Measurements from ENCODE around the gene ADD3. TPM values are rescaled to one million over a fixed set of nuclear protein-coding genes. Genes with fewer than 3 reads are reported as not detected.

Gene ADD3
- total RNA-seq, 2 donors from 2014 or later, result 158 to 377 TPM

GRCh38 chr10:109994711-109995577, 12.8 kb upstream of the ADD3 start:
- Histone ChIP-seq H3K27ac (no peak overlapping the region), H3K27me3 (no peaks in the 10 kb centered on the region), H3K4me3 (no peak overlapping the region), H3K36me3 (no peaks in the 10 kb centered on the region), H3K4me1 (peaks cover 0 to 16% of the 10 kb centered on the region in 2 donors), H3K9me3 (no peaks in the 10 kb centered on the region)
- TF ChIP-seq, protein P1, sequence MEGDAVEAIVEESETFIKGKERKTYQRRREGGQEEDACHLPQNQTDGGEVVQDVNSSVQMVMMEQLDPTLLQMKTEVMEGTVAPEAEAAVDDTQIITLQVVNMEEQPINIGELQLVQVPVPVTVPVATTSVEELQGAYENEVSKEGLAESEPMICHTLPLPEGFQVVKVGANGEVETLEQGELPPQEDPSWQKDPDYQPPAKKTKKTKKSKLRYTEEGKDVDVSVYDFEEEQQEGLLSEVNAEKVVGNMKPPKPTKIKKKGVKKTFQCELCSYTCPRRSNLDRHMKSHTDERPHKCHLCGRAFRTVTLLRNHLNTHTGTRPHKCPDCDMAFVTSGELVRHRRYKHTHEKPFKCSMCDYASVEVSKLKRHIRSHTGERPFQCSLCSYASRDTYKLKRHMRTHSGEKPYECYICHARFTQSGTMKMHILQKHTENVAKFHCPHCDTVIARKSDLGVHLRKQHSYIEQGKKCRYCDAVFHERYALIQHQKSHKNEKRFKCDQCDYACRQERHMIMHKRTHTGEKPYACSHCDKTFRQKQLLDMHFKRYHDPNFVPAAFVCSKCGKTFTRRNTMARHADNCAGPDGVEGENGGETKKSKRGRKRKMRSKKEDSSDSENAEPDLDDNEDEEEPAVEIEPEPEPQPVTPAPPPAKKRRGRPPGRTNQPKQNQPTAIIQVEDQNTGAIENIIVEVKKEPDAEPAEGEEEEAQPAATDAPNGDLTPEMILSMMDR (IDR thresholded peaks at IDR 0.05), result no peak
- no peak for DNase-seq (ENCODE audit: low spot score)

DNA sequence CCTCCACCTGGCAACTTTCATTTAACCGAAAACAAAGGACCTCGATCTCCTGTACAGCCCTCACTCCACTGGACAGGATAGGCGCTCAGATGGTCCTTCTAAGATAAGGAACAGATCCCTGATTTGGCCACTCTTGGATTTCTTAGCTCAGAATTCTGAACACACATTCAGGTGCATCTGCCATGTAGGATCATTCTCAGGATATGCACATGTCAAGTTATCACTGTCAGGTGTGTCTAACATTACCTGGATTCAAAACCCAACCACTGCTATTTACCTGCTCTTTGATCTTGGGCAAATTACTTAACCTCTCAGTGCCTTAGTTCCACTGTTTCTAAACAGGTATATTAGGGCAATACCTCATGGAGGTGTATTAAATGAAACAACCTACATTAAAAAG, 12.2 kb upstream of the ADD3 start:
- TF ChIP-seq, protein P1 (IDR thresholded peaks at IDR 0.05), result no peak
- H3K27ac ChIP-seq, result no peak overlapping the region
- H3K9me3 ChIP-seq, result no peaks in the 10 kb centered on the region

DNA sequence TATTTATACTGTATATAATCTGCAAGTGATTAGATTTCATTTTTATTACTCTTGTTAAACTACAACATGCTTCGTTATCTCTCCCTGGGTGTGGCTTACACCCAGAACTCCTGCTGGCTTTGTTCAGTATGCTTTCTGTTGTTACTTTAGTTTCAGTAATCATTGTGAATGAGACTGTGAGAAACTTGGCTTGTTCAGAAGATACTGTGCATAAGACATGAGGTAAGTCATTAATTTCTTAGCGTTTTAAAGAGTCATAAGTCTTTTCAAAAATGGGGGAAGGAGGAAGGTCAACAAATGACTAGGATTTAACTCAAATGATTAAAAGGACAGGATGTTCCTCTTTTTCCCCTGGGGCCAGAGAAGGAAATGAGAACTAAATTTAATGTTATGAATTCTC, 11.6 kb upstream of the ADD3 start:
- no peak overlapping the region for H3K27ac ChIP-seq
- no peaks in the 10 kb centered on the region for H3K9me3 ChIP-seq
- H3K36me3 ChIP-seq, result no peaks in the 10 kb centered on the region

More for the DNA sequence above, 12.2 kb upstream of the ADD3 start:
- Histone ChIP-seq H3K36me3 (no peaks in the 10 kb centered on the region), H3K4me1 (peaks cover 0 to 16% of the 10 kb centered on the region in 2 donors), H3K27me3 (no peaks in the 10 kb centered on the region), H3K4me3 (no peak overlapping the region)
- no peak for DNase-seq (ENCODE audit: low spot score)

GRCh38 chr10:109996766-109997171, 11.0 kb upstream of the ADD3 start:
- Histone ChIP-seq H3K4me3 (no peak overlapping the region), H3K36me3 (no peaks in the 10 kb centered on the region), H3K27me3 (no peaks in the 10 kb centered on the region), H3K27ac (no peak overlapping the region), H3K9me3 (no peaks in the 10 kb centered on the region), H3K4me1 (peaks cover 0 to 16% of the 10 kb centered on the region in 2 donors)
- no peak for DNase-seq (ENCODE audit: low spot score)
- TF ChIP-seq, protein P1 (IDR thresholded peaks at IDR 0.05), result no peak

More for the DNA sequence above, 11.6 kb upstream of the ADD3 start:
- TF ChIP-seq, protein P1 (IDR thresholded peaks at IDR 0.05), result no peak
- H3K27me3 ChIP-seq, result no peaks in the 10 kb centered on the region
- DNase-seq (ENCODE audit: low spot score), result no peak
- H3K4me3 ChIP-seq, result no peak overlapping the region
- H3K4me1 ChIP-seq, result peaks cover 0 to 16% of the 10 kb centered on the region in 2 donors

GRCh38 chr10:109997233-109997632, 10.6 kb upstream of the ADD3 start:
- H3K27me3 ChIP-seq, result no peaks in the 10 kb centered on the region
- TF ChIP-seq, protein P1 (IDR thresholded peaks at IDR 0.05), result no peak
- no peaks in the 10 kb centered on the region for H3K9me3 ChIP-seq
- no peak for DNase-seq (ENCODE audit: low spot score)
- no peak overlapping the region for H3K27ac ChIP-seq
- H3K4me3 ChIP-seq, result no peak overlapping the region
- H3K36me3 ChIP-seq, result no peaks in the 10 kb centered on the region
- H3K4me1 ChIP-seq, result peaks cover 0 to 16% of the 10 kb centered on the region in 2 donors

Measured in right atrium auricular region (tissue), 2 donors.